B cell (primary cell): ENCODE data around the gene FAM117B. TPM values are rescaled to one million over a fixed set of nuclear protein-coding genes. Genes with fewer than 3 reads are reported as not detected.

Source experiments
- ATAC-seq: fragments of 200-7000 bp; cut with Tn5 transposase; one replicate; pipeline ENCODE4 v1.10.0; 2021; ENCODE audit warnings: low read depth, mild to moderate bottlenecking, moderate number of reproducible peaks, moderate library complexity
- CTCF ChIA-PET: fragments of 350-600 bp; sonication (Branson Sonifier 250); formaldehyde crosslinking; loops from one replicate; lab custom pipeline; 2021; ENCODE audit warnings: antibody characterized with exemption, inconsistent platforms; lab: Charles Lee
- POLR2A ChIA-PET: fragments of 350-600 bp; sonication (Branson Sonifier 250); formaldehyde crosslinking; loops from one replicate; lab custom pipeline; 2021; ENCODE audit warnings: antibody characterized with exemption; lab: Charles Lee
- DNase-seq: peaks from one replicate; pipeline ENCODE4 v3.0.0; 2013
- H2AFZ ChIP-seq: 2 replicates; pipeline ENCODE4 v1.6.1; 2012; ENCODE audit warnings: mild to moderate bottlenecking, low read depth, low read length; ENCODE audit not compliant: insufficient read depth, poor library complexity, severe bottlenecking
- H3K27ac ChIP-seq, 2 donors: 1 replicate in 1 of 2; 2 replicates in 1 of 2; pipeline ENCODE4 v1.5.1; 2012 to 2013; ENCODE audit warnings: low read length in 2 of 2, mild to moderate bottlenecking in 2 of 2, moderate library complexity in 1 of 2
- H3K27me3 ChIP-seq, 4 experiments: fragments of 200-600 bp in 1 of 4; sonication (generic) in 1 of 4; replicated peaks in 1 of 4; 1 replicate in 2 of 4; 2 replicates in 2 of 4; pipeline versions ENCODE4 v1.6.1 to v1.7.0; 2013 to 2016; ENCODE audit warnings: low read length in 3 of 4, mild to moderate bottlenecking in 2 of 4, mixed read lengths in 1 of 4, moderate library complexity in 1 of 4; ENCODE audit not compliant: insufficient read depth in 4 of 4, control insufficient read depth in 3 of 4; ENCODE audit errors: control extremely low read depth in 1 of 4
- H3K36me3 ChIP-seq, 2 experiments: replicated peaks in 1 of 2; 1 replicate in 1 of 2; 2 replicates in 1 of 2; pipeline versions ENCODE4 v1.6.1 to v1.7.1; 2013; ENCODE audit warnings: low read length in 1 of 2; ENCODE audit not compliant: insufficient read depth in 2 of 2, control insufficient read depth in 1 of 2; ENCODE audit errors: control extremely low read depth in 1 of 2, extremely low read depth in 1 of 2
- H3K4me1 ChIP-seq, 2 donors: fragments of 200-600 bp in 1 of 2; sonication (generic) in 1 of 2; 1 replicate in 1 of 2; 2 replicates in 1 of 2; pipeline versions ENCODE4 v1.5.1 to v1.6.1; 2013 to 2017; ENCODE audit warnings: low read length in 2 of 2; ENCODE audit not compliant: control insufficient read depth in 2 of 2, insufficient read depth in 2 of 2
- H3K4me2 ChIP-seq: replicated peaks from 2 replicates; pipeline ENCODE3; 2012; ENCODE audit warnings: mild to moderate bottlenecking, low read depth, low read length; ENCODE audit not compliant: poor library complexity, severe bottlenecking
- H3K4me3 ChIP-seq, 5 experiments: fragments of 200-600 bp in 1 of 5; sonication (generic) in 1 of 5; 1 replicate in 3 of 5; 2 replicates in 2 of 5; pipeline versions ENCODE4 v1.5.1 to v1.7.0; 2011 to 2016; ENCODE audit warnings: low read length in 4 of 5, mild to moderate bottlenecking in 4 of 5, low read depth in 2 of 5, control low read depth in 1 of 5, moderate library complexity in 1 of 5; ENCODE audit not compliant: insufficient read depth in 1 of 5; ENCODE audit errors: control extremely low read depth in 1 of 5, extremely low read depth in 1 of 5
- H3K79me2 ChIP-seq: fragments of 200-600 bp; sonication (generic); one replicate; pipeline ENCODE4 v1.6.0; 2016; ENCODE audit warnings: low read length; ENCODE audit not compliant: control insufficient read depth, insufficient read depth
- H3K9ac ChIP-seq: fragments of 200-600 bp; sonication (generic); 2 replicates; pipeline ENCODE4 v1.6.1; 2017; ENCODE audit warnings: mild to moderate bottlenecking, low read length, moderate library complexity
- H3K9me3 ChIP-seq, 3 donors: one replicate each; pipeline versions ENCODE4 v1.6.1 to v1.7.1; 2013; ENCODE audit warnings: low read length in 2 of 3; ENCODE audit not compliant: control insufficient read depth in 2 of 3, insufficient read depth in 1 of 3; ENCODE audit errors: control extremely low read depth in 1 of 3
- H4K20me1 ChIP-seq: 2 replicates; pipeline ENCODE4 v1.6.0; 2012; ENCODE audit warnings: mild to moderate bottlenecking, low read length; ENCODE audit not compliant: insufficient read depth, control insufficient read depth, poor library complexity, severe bottlenecking
- H3K27ac Mint-ChIP-seq: one replicate; pipeline ENCODE4 v1.8.0; 2021; ENCODE audit warnings: mixed read lengths
- H3K27me3 Mint-ChIP-seq: one replicate; pipeline ENCODE4 v1.8.0; 2021; ENCODE audit warnings: mixed read lengths
- H3K4me1 Mint-ChIP-seq: one replicate; pipeline ENCODE4 v1.8.0; 2021; ENCODE audit warnings: mixed read lengths
- H3K4me3 Mint-ChIP-seq: one replicate; pipeline ENCODE4 v1.8.0; 2021; ENCODE audit warnings: mixed read lengths
- H3K9me3 Mint-ChIP-seq: one replicate; pipeline ENCODE4 v1.8.0; 2022; ENCODE audit warnings: mixed read lengths; ENCODE audit not compliant: insufficient read depth
- CTCF ChIP-seq: fragments of 200-600 bp; IDR thresholded peaks from one replicate; pipeline ENCODE4 v1.8.0; 2022; ENCODE audit warnings: antibody characterized with exemption, mild to moderate bottlenecking
- EZH2 ChIP-seq: IDR thresholded peaks from 2 replicates; pipeline ENCODE4 v1.6.1; 2012; ENCODE audit warnings: borderline replicate concordance, low read depth, mild to moderate bottlenecking, moderate library complexity, low read length; ENCODE audit not compliant: insufficient read depth, poor library complexity, severe bottlenecking
- WGBS: methylation state at CpG from one replicate; pipeline ENCODE4 v1.1.5; 2013; ENCODE audit warnings: missing lambda C conversion rate; ENCODE audit not compliant: insufficient coverage; 5-methylcytosine and 5-hydroxymethylcytosine counted together
- intact Hi-C: fragments of 100-400 bp; cut with micrococcal nuclease; formaldehyde crosslinking; loops from one replicate; pipeline ENCODE4 v1.10.0; 2022
- polyA plus RNA-seq: library from polyadenylated mRNA; depleted of rRNA; stranded (reverse); fragments of >200 nt; gene quantifications from 2 replicates; pipeline ENCODE4 v1.2.3, GENCODE V29; 2012
- total RNA-seq, 2 donors: library from RNA; stranded (reverse); fragments of 120-200 nt in 1 of 2; gene quantifications; 1 replicate in 1 of 2; 2 replicates in 1 of 2; pipeline versions ENCODE4 v1.2.3 to v1.2.4, GENCODE V29; 2013 to 2022

The FAM117B gene
- total and polyA plus RNA-seq, 2 donors (not counting 1 experiment from before 2014, with no cell fraction given) = 11.5 to 50.1 TPM

GRCh38 chr2:202693503-202693902, 58.7 kb downstream of the FAM117B start:
- H3K27ac Mint-ChIP-seq = peak overlapping the region; percentile 8
- WGBS = no CpG with 5 or more reads among the region's 4 CpGs

More at GRCh38 chr2:202693503-202693902, 58.7 kb downstream of the FAM117B start:
- Histone ChIP-seq H3K4me3 (no peak overlapping the region), H2AFZ (no peak overlapping the region), H3K27me3 (no peaks in the 10 kb centered on the region), H3K9me3 (peaks cover 0 to 3% (median 0%) of the 10 kb centered on the region in 3 donors), H3K4me1 (peaks cover 0 to 16% of the 10 kb centered on the region in 2 donors), H3K79me2 (peaks cover 94% of the 10 kb centered on the region), H3K9ac (no peak overlapping the region), H3K36me3 (peaks cover 0 to 16% of the 10 kb centered on the region in 2 experiments), H3K4me2 (no peak overlapping the region), H4K20me1 (peaks cover 6% of the 10 kb centered on the region), H3K27ac (peak overlapping the region in 1 of 2 donors; percentile 14)
- H3K4me3 Mint-ChIP-seq = no peak overlapping the region
- CTCF ChIA-PET = interaction anchor here (0.7 kb wide), 1 partner anchor 10 kb away, joined by 3 read pairs; no protein-coding TSS in a partner anchor
- no peaks in the 10 kb centered on the region for H3K9me3 Mint-ChIP-seq
- POLR2A ChIA-PET = interaction anchor here (1.0 kb wide), 1 partner anchor 59 kb away, joined by 12 read pairs; no protein-coding TSS in a partner anchor
- H3K4me1 Mint-ChIP-seq = peaks cover 49% of the 10 kb centered on the region
- H3K27me3 Mint-ChIP-seq = no peaks in the 10 kb centered on the region
- TF ChIP-seq EZH2 (no peak), CTCF (no peak)
- DNase-seq (no peak), ATAC-seq (no peak)
- intact Hi-C loops = no loop called here
